NCI-H128 (cell line): ENCODE data around the gene FCRL2.
"Not testable (repeated sequence)": the region's sequence is repeated elsewhere in the genome, so short reads cannot be mapped to it uniquely, and the experiment has no call there.

ENCODE experiments used
- DNase-seq: peaks from one replicate; lab custom pipeline; 2025; ENCODE audit not compliant: unreplicated experiment; lab: John Stamatoyannopoulos, UW

FCRL2 gene

GRCh38 chr1:157753611-157754010 is 23.3 kb downstream of the FCRL2 start:
- DNase-seq = no peak

GRCh38 chr1:157751283-157751682 is 25.6 kb downstream of the FCRL2 start:
- no peak for DNase-seq

- DNase-seq = no peak
Measured at GRCh38 chr1:157748262-157748817, 28.6 kb downstream of the FCRL2 start.

GRCh38 chr1:157739229-157739901 is 37.6 kb downstream of the FCRL2 start:
- no peak for DNase-seq

- not testable (repeated sequence) for DNase-seq
Measured at GRCh38 chr1:157735991-157736390, 40.9 kb downstream of the FCRL2 start.

- no peak for DNase-seq
Measured at GRCh38 chr1:157734321-157734720, 42.6 kb downstream of the FCRL2 start.

GRCh38 chr1:157732755-157733154 is 44.2 kb downstream of the FCRL2 start:
- DNase-seq = no peak

GRCh38 chr1:157725221-157725577 is 51.7 kb downstream of the FCRL2 start:
- no peak for DNase-seq

GRCh38 chr1:157724537-157725220 is 52.3 kb downstream of the FCRL2 start:
- DNase-seq = no peak

GRCh38 chr1:157723157-157723556 is 53.8 kb downstream of the FCRL2 start:
- no peak for DNase-seq

GRCh38 chr1:157721985-157722384 is 54.9 kb downstream of the FCRL2 start:
- no peak for DNase-seq

- DNase-seq = no peak
Measured at GRCh38 chr1:157715736-157716135, 61.2 kb downstream of the FCRL2 start.

GRCh38 chr1:157711802-157712201 is 65.1 kb downstream of the FCRL2 start:
- DNase-seq = no peak

GRCh38 chr1:157704878-157705277 is 72.1 kb downstream of the FCRL2 start:
- no peak for DNase-seq

- no peak for DNase-seq
Measured at GRCh38 chr1:157703981-157704380, 73.0 kb downstream of the FCRL2 start.

GRCh38 chr1:157702308-157702825 is 74.6 kb downstream of the FCRL2 start:
- no peak for DNase-seq

GRCh38 chr1:157700732-157701131 is 76.2 kb downstream of the FCRL2 start, which contains the start of gene FCRL3:
TSS of gene FCRL3 (minus strand) at chr1:157700769. CDS start at chr1:157700489, 280 bp downstream.
- DNase-seq = no peak

- no peak for DNase-seq
Measured at GRCh38 chr1:157700305-157700704, 76.6 kb downstream of the FCRL2 start.

GRCh38 chr1:157697781-157698569 is 79.0 kb downstream of the FCRL2 start:
- DNase-seq = no peak

GRCh38 chr1:157696966-157697628 is 79.8 kb downstream of the FCRL2 start:
- DNase-seq = no peak
